PC-9 (cell line): ENCODE data around the gene FUT9. TPM values are rescaled to one million over a fixed set of nuclear protein-coding genes. Genes with fewer than 3 reads are reported as not detected.

Source experiments
- BruUV-seq: library from RNA; stranded (reverse); fragments of 400-500 nt; replicated peaks from 2 replicates; lab custom pipeline; 2021; lab: Mats Ljungman, UMichigan
- CTCF ChIA-PET: fragments of 300-600 bp; sonication (Branson Sonifier 250); formaldehyde crosslinking; loops from one replicate; lab custom pipeline; 2022; ENCODE audit warnings: antibody characterized with exemption; lab: Charles Lee
- POLR2A ChIA-PET: fragments of 300-600 bp; sonication (Branson Sonifier 250); formaldehyde crosslinking; loops from one replicate; lab custom pipeline; 2022; ENCODE audit warnings: antibody characterized with exemption; ENCODE audit not compliant: unreplicated experiment; lab: Charles Lee
- DNase-seq, 2 experiments: peaks; one replicate each; pipeline versions ENCODE4 v3.0.0 to v3.0.0-alpha.2; 2015 to 2022; ENCODE audit warnings: mixed read lengths in 1 of 2
- H2AFZ ChIP-seq: fragments of 200-600 bp; sonication (generic); 2 replicates; pipeline ENCODE4 v1.8.1; 2017; ENCODE audit warnings: antibody characterized with exemption
- H3F3A ChIP-seq: fragments of 200-600 bp; sonication (generic); 2 replicates; pipeline ENCODE4 v1.8.1; 2017; ENCODE audit warnings: antibody characterized with exemption, mild to moderate bottlenecking, low read depth; ENCODE audit not compliant: insufficient read depth
- H3K27ac ChIP-seq: fragments of 200-600 bp; sonication (generic); 2 replicates; pipeline ENCODE4 v1.6.1; 2016; ENCODE audit warnings: mixed run types
- H3K27me3 ChIP-seq: fragments of 200-600 bp; sonication (generic); 2 replicates; pipeline ENCODE4 v1.6.1; 2016; ENCODE audit warnings: low read depth, mixed run types; ENCODE audit not compliant: insufficient read depth
- H3K36me3 ChIP-seq: fragments of 200-600 bp; sonication (generic); 2 replicates; pipeline ENCODE4 v1.6.1; 2016; ENCODE audit warnings: low read depth, mixed run types
- H3K4me1 ChIP-seq: fragments of 200-600 bp; sonication (generic); replicated peaks from 2 replicates; pipeline ENCODE4 v1.6.1; 2016; ENCODE audit warnings: mixed run types; ENCODE audit not compliant: insufficient read depth
- H3K4me2 ChIP-seq: fragments of 200-600 bp; sonication (generic); 2 replicates; pipeline ENCODE4 v1.6.1; 2017; ENCODE audit warnings: mixed run types
- H3K4me3 ChIP-seq: fragments of 200-600 bp; sonication (generic); 2 replicates; pipeline ENCODE4 v1.6.1; 2016; ENCODE audit warnings: mixed run types
- H3K79me2 ChIP-seq: fragments of 200-600 bp; sonication (generic); 2 replicates; pipeline ENCODE4 v1.6.1; 2017; ENCODE audit warnings: low read depth, mixed run types
- H3K9me2 ChIP-seq: fragments of 200-600 bp; sonication (generic); 2 replicates; pipeline ENCODE4 v1.8.1; 2017; ENCODE audit warnings: mild to moderate bottlenecking; ENCODE audit not compliant: insufficient read depth
- H3K9me3 ChIP-seq: fragments of 200-600 bp; sonication (generic); 2 replicates; pipeline ENCODE4 v1.8.1; 2016; ENCODE audit warnings: low read depth; ENCODE audit not compliant: insufficient read depth
- H4K20me1 ChIP-seq: fragments of 200-600 bp; sonication (generic); 2 replicates; pipeline ENCODE4 v1.8.1; 2017; ENCODE audit not compliant: insufficient read depth
- CTCF ChIP-seq: fragments of 200-600 bp; sonication (generic); conservative IDR thresholded peaks from 2 replicates; pipeline ENCODE4 v1.6.1; 2017; ENCODE audit warnings: mixed run types, antibody characterized with exemption, mild to moderate bottlenecking, moderate library complexity
- EZH2 ChIP-seq: fragments of 200-600 bp; sonication (generic); IDR thresholded peaks from 2 replicates; pipeline ENCODE4 v1.8.0; 2017; ENCODE audit warnings: antibody characterized with exemption, low read depth
- intact Hi-C: fragments of 100-400 bp; cut with micrococcal nuclease; formaldehyde crosslinking; loops from one replicate; pipeline ENCODE4 v1.10.0; 2022; ENCODE audit not compliant: unreplicated experiment
- total RNA-seq: library from RNA; stranded (reverse); gene quantifications from 2 replicates; pipeline ENCODE4 v1.2.3, GENCODE V29; 2021

Gene FUT9
- total RNA-seq, 1 experiment from 2014 or later = 6.9 TPM

GRCh38 chr6:96227135-96227534, 211.4 kb downstream of the FUT9 start:
- Histone ChIP-seq H3K27ac (no peak overlapping the region), H3K4me1 (no peaks in the 10 kb centered on the region), H3K4me2 (no peak overlapping the region), H3K27me3 (no peaks in the 10 kb centered on the region), H4K20me1 (no peaks in the 10 kb centered on the region), H2AFZ (no peak overlapping the region), H3K9me2 (no peaks in the 10 kb centered on the region), H3F3A (no peaks in the 10 kb centered on the region), H3K79me2 (no peaks in the 10 kb centered on the region), H3K4me3 (no peak overlapping the region), H3K9me3 (no peaks in the 10 kb centered on the region), H3K36me3 (no peaks in the 10 kb centered on the region)
- intact Hi-C loops = no loop called here
- POLR2A ChIA-PET = interaction anchor here (0.5 kb wide), 1 partner anchor 658 kb away, joined by 7 read pairs; no protein-coding TSS in a partner anchor
- DNase-seq = no peak
- no TSS peak for BruUV-seq
- TF ChIP-seq EZH2 (no peak), CTCF (no peak)
- CTCF ChIA-PET = no interaction called here

- no peak overlapping the region for H3K27ac ChIP-seq
Observed at GRCh38 chr6:96234444-96234843, 218.7 kb downstream of the FUT9 start.

GRCh38 chr6:96235927-96236326, 220.2 kb downstream of the FUT9 start:
- no peak overlapping the region for H3K4me3 ChIP-seq
- no peaks in the 10 kb centered on the region for H4K20me1 ChIP-seq
- BruUV-seq = no TSS peak
- no peaks in the 10 kb centered on the region for H3K4me1 ChIP-seq
- no peaks in the 10 kb centered on the region for H3F3A ChIP-seq
- no peaks in the 10 kb centered on the region for H3K9me2 ChIP-seq
- H3K27me3 ChIP-seq = no peaks in the 10 kb centered on the region
- CTCF ChIA-PET = no interaction called here
- POLR2A ChIA-PET = no interaction called here
- H3K4me2 ChIP-seq = no peak overlapping the region
- H2AFZ ChIP-seq = peak overlapping the region; percentile 44; the same call in 1 of the 2 replicates
- H3K36me3 ChIP-seq = no peaks in the 10 kb centered on the region
- H3K9me3 ChIP-seq = no peaks in the 10 kb centered on the region
- intact Hi-C loops = no loop called here
- DNase-seq = peak; percentile 7 to 54
- H3K27ac ChIP-seq = no peak overlapping the region
- H3K79me2 ChIP-seq = no peaks in the 10 kb centered on the region
- TF ChIP-seq EZH2 (no peak), CTCF (no peak)

More at GRCh38 chr6:96234444-96234843, 218.7 kb downstream of the FUT9 start:
- Histone ChIP-seq H3K4me3 (no peak overlapping the region), H3K79me2 (no peaks in the 10 kb centered on the region), H3K4me2 (no peak overlapping the region), H3F3A (no peaks in the 10 kb centered on the region), H3K36me3 (no peaks in the 10 kb centered on the region), H3K4me1 (no peaks in the 10 kb centered on the region), H3K9me2 (no peaks in the 10 kb centered on the region), H3K9me3 (no peaks in the 10 kb centered on the region), H4K20me1 (no peaks in the 10 kb centered on the region), H3K27me3 (no peaks in the 10 kb centered on the region), H2AFZ (no peak overlapping the region)
- no peak for DNase-seq
- POLR2A ChIA-PET = no interaction called here
- TF ChIP-seq CTCF (no peak), EZH2 (no peak)
- BruUV-seq = no TSS peak
- intact Hi-C loops = no loop called here
- CTCF ChIA-PET = no interaction called here
